GM18909 (cell line): ENCODE data around the gene MDM2.

ENCODE experiments used
- ATAC-seq: cut with Tn5 transposase; IDR thresholded peaks from one replicate; pipeline ENCODE4 v1.9.1; 2021; ENCODE audit warnings: mild to moderate bottlenecking; ENCODE audit not compliant: unreplicated experiment, poor library complexity

Gene MDM2

DNA sequence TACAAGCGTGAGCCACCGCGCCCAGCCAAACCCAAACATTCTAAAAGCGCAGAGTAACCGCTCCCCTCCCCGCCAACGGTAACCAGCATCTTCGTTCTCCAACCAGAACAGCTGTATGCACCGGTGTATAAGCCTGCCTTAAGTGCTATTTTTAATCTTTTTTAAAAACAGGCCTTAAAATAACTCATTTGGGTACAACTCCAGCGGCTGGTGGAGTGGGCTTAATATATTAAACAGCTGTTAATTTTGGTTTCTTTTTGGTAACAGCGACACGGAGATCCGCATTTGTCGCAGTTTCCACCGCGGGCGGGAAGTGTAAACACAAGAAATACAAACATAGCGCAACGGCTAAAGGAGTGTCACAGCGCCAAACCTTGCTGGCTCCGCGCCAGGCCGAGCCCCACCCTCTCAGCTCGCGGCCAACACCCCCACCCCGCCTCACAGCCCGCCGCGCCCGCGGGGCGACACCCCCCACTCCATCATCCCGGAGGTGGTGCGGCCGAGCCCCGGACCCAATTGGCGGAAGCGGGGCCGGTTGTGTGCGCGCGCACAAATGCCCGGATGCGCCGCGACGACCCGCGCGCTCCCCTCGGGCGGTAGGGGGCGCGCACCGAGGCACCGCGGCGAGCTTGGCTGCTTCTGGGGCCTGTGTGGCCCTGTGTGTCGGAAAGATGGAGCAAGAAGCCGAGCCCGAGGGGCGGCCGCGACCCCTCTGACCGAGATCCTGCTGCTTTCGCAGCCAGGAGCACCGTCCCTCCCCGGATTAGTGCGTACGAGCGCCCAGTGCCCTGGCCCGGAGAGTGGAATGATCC is at the start of gene MDM2:
MDM2 (plus strand) TSS at position 602 of the 812 bp plus-strand sequence. CDS start 301 bp downstream, outside the sequence.
- peak; percentile 75 for ATAC-seq

DNA sequence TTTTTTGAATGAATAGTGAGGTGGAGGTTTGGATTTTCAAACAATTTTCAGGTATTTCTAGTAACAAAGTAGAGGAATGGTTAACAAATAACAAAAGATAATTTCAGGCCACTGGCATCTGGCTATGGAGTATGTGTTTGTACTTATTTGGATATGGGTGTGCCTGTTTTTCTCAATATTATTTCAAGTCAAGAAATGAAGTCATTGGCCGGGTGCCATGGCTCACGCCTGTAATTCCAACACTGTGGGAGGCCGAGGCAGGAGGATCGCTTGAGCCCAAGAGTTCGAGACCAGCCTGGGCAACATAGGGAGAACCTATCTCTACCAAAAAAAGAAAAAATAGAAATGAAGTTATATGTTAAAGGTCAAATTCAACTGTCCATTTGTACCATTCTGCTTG is 48.1 kb upstream of the MDM2 start:
- no peak for ATAC-seq

DNA sequence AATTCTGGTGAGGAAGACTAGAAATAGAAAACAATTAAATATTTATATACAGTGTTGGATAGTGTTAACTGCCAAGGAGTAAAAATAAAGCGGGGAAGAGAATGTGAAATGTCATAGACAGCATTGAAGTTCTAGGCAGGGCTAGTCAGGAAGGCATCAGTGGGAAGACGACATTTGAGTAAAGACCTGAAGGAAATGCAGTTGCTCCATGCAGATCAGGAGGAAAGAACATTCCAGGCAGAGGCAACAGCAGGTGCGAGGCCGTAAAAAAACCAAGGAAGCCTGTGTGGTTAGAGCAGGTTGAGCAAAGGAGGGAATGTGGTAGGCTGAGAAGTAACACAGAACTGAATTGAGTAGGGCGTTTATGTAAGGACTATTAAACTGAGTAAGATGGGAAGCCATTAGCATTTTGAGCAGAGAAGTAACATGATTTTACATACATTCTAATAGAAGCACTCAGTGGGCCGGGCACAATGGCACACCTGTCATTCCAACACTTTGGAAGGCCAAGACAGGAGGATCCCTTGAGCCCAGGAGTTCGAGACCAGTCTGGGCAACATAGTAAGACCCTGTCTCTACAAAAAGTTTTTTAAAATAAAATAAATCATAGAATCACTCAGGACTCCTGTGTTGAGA is 47.1 kb upstream of the MDM2 start:
- no peak for ATAC-seq

DNA sequence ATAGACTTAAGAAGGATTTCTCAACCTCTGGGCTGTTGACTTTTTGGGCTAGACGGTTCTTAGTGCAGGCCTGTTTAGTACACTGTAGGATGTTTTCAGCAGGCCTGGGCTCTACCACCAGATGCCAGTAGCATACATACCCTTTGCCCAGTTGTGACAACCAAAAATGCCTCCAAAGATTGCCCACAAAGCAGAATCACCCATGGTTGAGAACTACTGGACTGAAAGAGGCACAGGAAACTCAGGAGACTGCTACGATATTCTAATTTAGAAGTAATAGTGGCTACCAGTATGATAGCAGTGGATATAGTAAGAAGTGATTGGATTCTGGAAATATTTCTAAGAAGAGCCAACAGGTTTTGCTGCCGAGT is 46.5 kb upstream of the MDM2 start:
- no peak for ATAC-seq

DNA sequence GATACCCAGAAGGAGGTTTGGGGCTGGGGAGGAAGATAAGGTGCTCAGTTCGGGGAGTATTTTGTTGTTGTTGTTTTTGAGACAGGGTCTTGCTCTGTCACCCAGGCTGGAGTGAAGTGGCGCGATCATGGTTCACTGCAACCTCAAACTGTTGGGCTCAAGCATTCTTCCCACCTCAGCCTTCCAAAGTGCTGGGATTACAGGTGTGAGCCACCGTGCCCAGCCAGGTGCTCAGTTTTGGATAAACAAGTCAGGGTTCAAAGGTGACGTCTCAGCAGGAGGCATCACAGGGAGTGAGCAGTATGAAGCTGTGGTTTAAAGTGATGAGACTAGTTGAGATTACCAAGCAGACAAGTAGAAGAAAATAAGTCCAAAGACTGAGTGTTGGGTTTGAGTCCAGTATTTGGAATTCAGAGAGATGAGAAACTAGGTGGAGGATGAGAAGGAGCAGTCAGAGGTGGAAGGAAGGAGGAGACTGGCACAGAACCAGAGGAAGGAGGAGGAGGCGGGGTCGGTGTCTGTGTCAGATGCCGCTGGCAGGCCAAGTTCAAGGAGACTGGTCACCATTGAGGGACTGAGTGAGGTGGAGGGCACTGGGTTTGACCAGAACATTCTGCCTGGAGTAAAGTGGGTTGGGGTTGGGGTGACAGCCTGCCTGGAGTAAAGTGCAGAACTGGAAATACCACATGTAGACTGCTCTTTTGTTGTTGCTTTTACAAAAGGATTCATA is 45.9 kb upstream of the MDM2 start:
- ATAC-seq = no peak

DNA sequence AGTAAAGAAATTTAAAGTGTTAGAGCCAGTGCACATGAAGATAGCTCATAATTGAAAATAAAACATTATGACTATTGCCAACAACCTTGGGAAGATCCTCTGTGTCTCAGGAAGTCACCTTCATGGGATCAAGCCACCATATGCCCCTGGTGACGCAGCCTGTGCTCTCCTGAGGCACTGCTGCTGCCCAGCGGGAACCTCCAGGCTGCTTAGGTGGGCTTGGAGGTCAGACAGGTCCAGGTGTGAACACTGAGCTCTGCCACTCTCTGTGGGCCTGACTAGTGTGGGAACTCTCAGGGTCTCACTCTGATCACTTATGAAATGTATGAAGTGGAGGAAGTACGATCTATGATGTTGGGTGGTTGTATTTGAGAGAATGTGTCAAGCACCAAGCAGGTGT is 45.3 kb upstream of the MDM2 start:
- ATAC-seq = no peak

DNA sequence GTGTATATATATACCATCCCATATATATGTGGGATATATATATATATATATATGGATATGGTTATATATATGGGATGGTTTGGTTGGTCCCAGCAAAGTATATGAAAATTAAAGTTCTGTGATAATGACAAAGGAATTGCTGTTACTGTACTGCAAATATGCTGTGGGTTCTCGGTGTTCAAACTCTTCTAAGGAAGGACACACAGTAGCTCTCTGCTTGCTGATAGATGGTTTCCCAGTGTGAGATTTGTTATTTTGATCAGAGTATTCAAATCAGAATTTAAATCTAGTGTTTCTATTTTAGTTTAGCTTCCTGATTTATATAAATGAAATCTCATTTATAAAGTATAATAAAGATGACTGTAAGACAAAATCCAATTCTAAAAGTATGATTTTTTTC is 42.3 kb upstream of the MDM2 start:
- no peak for ATAC-seq

DNA sequence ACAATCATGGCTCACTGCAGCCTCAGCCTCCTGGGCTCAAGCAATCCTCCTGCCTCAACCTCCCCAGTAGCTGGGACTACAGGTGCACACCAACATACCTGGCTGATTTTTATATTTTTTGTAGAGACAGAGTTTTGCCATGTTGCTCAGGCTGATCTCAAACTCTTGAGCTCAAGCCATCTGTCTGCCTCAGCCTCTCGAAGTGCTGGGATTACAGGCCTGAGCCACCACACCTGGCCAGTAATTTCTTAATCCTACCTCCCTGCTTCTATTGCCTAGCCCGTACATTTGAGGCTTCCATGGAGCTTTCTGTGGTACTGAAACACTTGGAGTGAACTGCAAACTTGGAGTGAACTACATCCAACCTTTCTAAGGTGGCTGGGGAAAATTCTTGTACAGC is 41.3 kb upstream of the MDM2 start:
- no peak for ATAC-seq

DNA sequence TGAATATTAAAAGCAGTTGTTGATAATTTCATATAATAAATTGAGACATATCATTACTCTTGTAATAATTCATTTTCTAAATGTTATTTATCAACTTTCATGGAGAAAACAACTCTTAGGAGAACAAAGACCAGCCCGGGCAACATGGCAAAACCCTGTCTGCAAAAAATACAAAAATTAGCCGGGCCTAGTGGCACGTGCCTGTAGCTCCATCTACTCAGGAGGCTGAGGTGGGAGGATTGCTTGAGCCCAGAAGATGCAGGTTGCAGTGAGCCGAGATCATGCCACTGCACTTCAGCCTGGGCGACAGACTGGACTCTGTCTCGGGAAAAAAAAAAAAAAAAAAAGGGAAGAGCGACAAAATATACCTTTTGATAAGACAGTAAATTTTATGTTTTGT is 40.8 kb upstream of the MDM2 start:
- ATAC-seq = no peak

DNA sequence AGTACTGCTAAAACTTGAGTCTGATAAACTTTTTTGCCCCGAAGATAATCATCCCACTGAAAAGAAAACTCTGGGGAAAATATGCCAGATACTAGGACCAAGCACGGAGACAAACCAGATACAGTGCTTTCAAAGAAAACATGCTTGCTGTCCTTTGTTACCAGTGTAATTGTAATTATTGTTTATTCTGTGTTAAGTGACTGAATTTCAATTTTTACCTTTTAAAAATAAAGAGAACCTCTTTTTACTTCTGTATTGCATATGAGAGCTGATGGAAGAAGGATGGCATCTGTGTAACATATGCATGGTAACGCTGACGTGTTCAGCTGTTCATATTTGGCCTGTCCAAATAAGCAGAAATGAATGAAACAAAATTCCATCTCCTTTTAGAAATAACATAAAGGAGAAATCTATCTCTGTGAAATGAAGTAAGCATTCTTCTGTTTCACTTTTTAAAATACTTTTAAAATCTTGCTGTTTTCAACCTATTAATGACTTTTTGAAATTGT is 39.5 kb upstream of the MDM2 start:
- ATAC-seq = no peak

DNA sequence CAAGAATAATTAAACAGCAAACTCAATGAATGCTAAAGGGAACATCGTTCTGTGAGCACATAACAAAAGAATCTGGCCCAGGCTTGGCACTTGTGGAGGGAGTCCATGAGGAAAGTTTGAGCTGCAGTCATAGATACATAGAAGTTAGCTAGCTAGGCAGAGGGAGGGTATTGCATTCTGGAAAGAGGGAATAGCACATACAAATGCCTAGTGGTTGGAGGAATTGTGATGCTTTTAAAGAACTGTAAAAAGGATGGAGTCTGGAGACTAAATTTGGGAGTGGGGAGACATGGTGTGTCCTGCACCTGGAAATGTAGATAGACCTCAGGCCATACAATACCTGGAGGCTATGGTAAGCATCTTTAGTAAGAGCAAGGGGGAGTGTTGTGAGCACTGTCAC is 38.0 kb upstream of the MDM2 start:
- ATAC-seq = no peak

DNA sequence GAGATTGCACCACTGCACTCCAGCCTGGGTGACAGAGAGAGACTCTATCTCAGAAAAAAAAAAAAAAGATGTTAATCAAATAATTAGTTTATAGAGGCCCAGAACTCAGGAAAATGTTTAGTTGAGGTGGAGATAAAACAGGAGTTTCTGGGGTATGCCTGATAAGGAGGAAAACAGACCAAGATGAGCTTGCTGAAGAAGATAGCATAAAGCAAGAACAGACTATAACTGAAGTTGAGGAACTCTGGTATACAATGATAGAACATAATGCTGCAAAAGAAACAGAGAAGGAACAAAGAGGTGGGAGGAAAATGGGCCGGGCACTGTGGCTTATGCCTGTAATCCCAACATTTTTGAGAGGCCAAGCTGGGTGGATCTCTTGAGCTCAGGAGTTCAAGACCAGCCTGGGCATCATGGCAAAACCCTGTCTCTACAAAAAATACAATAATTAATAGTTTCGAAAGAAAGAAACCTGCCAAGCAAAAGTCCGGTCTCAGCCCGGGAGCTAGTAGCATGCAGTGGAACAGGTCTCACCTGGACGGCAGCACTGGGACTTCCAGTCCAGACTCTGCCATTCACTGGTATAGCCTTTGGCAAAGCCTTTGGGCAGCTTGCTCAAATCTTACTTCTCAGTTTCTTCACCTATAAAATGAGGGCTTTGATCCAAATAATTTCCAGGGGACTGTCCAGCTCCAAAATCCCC is 36.6 kb upstream of the MDM2 start:
- no peak for ATAC-seq

DNA sequence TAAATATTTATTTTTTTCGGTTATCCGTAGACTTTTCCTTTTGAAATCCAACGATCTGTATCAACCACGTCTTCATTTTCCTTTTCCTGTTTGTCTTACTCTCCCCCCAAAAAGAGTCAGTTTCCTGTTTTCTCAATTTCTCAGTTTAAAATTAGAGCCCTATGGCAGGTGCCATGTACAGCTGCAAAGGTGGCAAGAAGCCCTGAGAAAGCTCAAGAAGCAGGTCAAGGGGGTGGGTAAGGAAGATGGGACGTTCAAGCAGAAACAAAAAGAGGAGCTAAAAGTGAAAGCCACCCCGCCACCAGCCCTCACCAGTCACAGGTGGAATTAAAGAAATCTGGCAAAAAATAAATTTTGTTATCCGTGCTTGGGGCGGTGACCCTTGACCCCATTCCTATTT is 35.3 kb upstream of the MDM2 start:
- ATAC-seq = peak; percentile 74

DNA sequence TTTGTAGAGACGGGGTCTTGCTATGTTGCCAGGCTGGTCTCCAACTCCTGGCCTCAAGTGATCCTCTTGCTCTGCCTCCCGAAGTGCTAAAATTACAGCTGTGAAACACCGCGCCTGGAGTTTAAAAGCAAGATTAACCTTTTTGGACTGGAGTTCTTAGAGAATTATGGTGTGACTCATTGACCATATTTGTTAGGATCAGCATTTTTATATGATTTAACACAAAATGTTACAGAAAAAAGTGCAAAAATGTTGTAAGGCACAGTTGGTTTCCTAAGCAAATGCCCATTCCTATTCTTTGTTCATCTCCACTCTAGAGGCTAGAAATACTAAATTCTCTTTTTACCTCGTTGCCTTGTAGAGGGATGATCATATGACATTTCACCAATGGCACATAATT is 34.4 kb upstream of the MDM2 start:
- no peak for ATAC-seq

DNA sequence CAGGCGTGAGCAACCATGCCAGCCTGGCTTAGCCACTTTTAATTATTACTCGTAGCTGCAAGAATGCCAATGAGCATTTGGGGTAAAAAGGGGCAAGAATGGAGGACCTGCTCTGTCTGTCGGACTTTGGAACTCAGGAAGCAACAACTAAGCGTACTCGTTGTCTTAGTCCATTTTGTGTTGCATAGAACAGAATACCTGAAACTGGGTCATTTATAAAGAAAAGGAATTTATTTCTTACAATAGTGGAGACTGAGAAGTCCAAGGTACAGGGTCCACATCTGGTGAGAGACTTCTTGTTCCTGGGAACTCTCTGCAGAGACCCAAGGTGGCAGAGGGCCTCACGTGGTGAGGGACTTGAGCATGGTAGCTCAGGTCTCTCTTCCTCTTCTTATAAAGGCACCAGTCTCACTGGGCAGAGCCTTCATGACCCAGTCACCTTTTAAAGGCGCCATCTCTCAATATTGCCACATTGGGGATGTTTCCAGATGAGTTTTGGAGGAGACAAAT is 32.8 kb upstream of the MDM2 start:
- ATAC-seq = no peak

DNA sequence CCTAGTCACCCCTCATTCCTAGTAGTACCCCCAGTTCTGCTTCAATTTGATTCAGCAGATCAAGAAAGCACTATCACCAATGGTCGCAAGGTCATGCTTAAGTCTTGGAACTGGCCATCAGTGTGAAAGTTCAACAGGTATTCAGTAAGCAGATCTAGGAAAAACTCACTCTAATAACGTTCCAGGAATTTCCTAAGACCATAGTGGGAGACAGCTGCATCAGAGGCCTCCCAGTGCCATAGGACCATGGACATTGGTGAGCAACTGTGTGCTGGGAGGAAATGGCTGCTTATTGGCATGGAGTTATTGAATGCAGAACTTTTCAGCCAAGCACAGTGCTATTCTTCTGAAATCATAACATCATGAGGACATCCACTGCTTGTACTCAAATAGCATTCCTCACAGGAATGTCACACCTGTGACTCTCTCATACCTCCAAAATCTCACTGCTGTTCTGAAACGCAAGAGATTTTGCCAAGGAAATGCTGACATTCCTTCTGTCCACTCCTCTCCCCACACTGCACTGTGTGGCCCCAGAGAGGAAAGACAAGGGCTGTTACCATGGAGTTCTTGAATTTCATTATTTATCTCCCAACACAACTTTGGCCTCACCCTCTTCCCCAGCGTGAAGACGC is 30.9 kb upstream of the MDM2 start:
- no peak for ATAC-seq

DNA sequence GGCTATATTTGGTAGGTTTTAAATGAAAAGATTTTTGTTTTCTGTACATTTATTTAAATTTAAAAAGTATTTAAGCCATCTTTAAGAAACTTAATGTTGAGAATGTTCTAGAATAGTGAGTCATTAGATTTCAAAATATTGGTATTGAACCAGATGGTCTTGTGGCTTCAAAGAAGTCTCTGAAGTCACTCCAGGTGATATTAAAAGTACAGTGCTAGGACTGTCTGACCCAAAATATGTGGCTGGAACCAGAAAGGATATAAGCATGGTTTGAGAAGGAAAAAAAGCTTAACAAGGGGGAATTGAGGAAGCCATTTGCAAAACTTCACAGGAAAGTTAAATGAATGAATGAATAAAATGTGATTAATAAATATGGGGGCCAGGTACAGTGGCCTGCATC is 28.7 kb upstream of the MDM2 start:
- no peak for ATAC-seq

DNA sequence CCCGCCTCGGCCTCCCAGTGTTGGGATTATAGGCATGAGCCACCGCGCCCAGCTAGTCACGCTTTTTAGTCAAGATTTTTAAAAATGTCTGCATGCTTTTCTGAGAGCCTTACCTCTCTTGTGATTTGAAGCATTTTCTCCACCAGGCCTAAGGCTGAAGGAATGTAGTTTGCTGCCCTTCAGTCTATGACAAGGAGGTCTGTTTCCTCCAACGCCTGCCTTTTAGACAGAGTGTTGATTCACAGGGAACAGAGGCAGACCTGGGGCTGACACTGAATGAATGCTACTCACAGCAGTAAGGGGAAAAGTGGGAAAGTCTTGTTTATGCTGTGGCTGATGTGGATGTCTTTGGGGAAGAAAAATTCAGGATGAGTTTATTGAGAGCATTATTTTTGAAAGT is 27.2 kb upstream of the MDM2 start:
- no peak for ATAC-seq

DNA sequence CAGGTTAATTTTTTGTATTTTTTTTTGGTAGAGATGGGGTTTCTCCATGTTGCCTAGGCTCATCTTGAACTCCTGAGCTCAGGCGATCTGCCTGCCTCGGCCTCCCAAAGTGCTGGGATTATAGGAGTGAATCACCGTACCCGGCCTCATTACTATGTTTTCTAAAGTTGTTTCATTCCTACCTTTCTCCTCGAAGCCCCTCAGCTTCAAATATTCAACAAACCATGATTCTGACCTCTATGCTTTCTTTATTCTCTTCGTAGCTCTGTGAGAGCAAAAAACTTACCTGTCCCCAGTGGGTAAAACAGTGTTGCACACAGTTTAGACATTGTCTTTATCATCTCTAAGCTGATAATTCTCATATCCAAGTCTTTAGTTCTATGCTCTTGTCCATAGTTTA is 26.2 kb upstream of the MDM2 start:
- ATAC-seq = no peak

DNA sequence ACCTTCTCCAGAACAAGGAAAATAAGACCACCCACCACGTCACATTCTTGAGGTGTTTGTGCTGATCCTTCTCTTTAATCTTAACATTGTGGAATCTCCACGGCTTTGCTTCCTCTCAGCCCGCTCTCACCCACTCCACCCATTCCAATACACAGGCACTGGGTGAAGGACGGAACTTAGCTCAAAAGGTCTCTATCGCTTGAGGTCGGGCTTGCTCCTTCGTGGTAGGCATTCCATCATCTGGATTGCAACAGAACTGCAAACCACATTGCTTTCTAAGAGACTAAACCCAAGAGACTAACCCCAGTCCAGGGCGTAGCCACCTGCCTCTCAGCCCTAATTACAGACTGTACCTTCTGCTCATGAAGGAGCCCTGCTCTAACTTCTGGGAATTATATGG is 24.0 kb upstream of the MDM2 start:
- ATAC-seq = no peak
